Mucosa of descending colon (tissue), 3 donors: ENCODE results near the gene AWAT2. TPM values are rescaled to one million over a fixed set of nuclear protein-coding genes. Genes with fewer than 3 reads are reported as not detected.

Experiments
- ATAC-seq: fragments of 200-7000 bp; cut with Tn5 transposase; one replicate; pipeline ENCODE4 v1.9.1; 2020; ENCODE audit warnings: mild to moderate bottlenecking, moderate library complexity
- DNase-seq, 3 donors: peaks; one replicate each; pipeline ENCODE4 v3.0.0-alpha.2; 2020
- H3K36me3 ChIP-seq: fragments of 200-600 bp; one replicate; pipeline ENCODE4 v1.8.0; 2021; ENCODE audit warnings: low read depth, mild to moderate bottlenecking
- H3K4me1 ChIP-seq: fragments of 200-600 bp; one replicate; pipeline ENCODE4 v1.8.0; 2021; ENCODE audit warnings: low read depth, mild to moderate bottlenecking
- H3K4me3 ChIP-seq: fragments of 200-600 bp; one replicate; pipeline ENCODE4 v1.8.0; 2021; ENCODE audit warnings: mild to moderate bottlenecking
- H3K9me3 ChIP-seq: fragments of 200-600 bp; one replicate; pipeline ENCODE4 v1.8.0; 2021; ENCODE audit warnings: mild to moderate bottlenecking
- intact Hi-C, 2 donors: fragments of 100-400 bp; cut with DNase I in 1 of 2; cut with micrococcal nuclease in 1 of 2; formaldehyde crosslinking; loops; one replicate each; pipeline versions ENCODE4 v1.11.0 to v1.11.1; 2022; cut with DNase I, micrococcal nuclease
- total RNA-seq, 3 donors: library from RNA; stranded (reverse); fragmentation: NEBNext Ultra II Directional in 2 of 3; extraction: Animal tissue kit (Norgen Biotek cat#: 25700) in 2 of 3; gene quantifications; one replicate each; pipeline versions ENCODE4 v1.2.1 to v1.2.4, GENCODE V29; 2021 to 2023
- TF ChIP-seq, protein P1 (sequence below): fragments of 200-600 bp; IDR thresholded peaks from one replicate; pipeline ENCODE4 v1.8.0; 2022; ENCODE audit warnings: antibody characterized with exemption, mild to moderate bottlenecking
- donor health status: DM: no; HTN: no; CAD: no; lungs with moderate emphysema.
- donor health status: DM: no; HTN: no; CAD: no.
- donor health status: DM: no; HTN: yes; CAD: no.

AWAT2 gene
- total RNA-seq, 3 donors from 2014 or later: not detected

DNA sequence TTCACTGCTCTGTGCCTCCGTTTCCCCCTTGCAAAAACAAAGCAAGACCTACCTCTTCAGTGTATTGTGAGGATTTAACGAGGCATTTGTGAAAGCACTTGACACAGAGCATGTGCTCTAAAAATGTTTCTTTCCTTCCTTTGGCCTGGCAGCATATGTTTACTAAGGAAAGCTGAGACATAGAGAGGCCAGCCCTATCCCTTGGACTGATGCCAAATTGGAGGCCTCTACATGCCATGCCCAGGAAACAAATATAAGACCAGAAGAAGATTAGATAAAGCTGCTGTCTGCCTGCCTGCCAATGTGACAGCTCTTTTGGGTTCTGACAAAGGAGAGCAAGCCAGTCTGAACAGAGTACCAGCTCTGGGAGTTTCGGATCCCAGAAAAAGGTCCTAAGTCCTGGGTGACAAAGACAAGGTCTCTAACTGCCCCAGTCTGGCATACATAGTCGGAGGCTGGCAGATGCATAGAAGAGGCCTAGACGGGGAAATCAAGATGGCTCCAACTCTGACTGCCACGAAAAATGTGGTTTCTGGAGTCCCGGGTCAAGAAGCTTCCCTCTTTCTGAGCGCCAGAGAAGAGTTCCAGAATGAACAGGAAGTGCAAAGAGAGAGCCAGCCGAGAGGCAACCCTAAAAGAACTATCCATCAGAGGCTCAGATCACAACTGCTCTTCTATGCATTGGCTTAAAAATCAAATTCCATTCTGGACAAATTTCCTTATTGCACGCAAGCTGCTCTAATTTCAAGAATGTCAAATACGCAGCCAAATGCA lies 38.3 kb upstream of the AWAT2 start:
- H3K9me3 ChIP-seq: no peaks in the 10 kb centered on the region
- H3K4me1 ChIP-seq: no peaks in the 10 kb centered on the region
- TF ChIP-seq, protein P1, sequence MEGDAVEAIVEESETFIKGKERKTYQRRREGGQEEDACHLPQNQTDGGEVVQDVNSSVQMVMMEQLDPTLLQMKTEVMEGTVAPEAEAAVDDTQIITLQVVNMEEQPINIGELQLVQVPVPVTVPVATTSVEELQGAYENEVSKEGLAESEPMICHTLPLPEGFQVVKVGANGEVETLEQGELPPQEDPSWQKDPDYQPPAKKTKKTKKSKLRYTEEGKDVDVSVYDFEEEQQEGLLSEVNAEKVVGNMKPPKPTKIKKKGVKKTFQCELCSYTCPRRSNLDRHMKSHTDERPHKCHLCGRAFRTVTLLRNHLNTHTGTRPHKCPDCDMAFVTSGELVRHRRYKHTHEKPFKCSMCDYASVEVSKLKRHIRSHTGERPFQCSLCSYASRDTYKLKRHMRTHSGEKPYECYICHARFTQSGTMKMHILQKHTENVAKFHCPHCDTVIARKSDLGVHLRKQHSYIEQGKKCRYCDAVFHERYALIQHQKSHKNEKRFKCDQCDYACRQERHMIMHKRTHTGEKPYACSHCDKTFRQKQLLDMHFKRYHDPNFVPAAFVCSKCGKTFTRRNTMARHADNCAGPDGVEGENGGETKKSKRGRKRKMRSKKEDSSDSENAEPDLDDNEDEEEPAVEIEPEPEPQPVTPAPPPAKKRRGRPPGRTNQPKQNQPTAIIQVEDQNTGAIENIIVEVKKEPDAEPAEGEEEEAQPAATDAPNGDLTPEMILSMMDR: no peak
- no peak overlapping the region for H3K4me3 ChIP-seq
- ATAC-seq: peak; percentile 62
- peak in 1 of 3 donors; percentile 43 for DNase-seq
- intact Hi-C loops: no loop called here
- no peaks in the 10 kb centered on the region for H3K36me3 ChIP-seq

DNA sequence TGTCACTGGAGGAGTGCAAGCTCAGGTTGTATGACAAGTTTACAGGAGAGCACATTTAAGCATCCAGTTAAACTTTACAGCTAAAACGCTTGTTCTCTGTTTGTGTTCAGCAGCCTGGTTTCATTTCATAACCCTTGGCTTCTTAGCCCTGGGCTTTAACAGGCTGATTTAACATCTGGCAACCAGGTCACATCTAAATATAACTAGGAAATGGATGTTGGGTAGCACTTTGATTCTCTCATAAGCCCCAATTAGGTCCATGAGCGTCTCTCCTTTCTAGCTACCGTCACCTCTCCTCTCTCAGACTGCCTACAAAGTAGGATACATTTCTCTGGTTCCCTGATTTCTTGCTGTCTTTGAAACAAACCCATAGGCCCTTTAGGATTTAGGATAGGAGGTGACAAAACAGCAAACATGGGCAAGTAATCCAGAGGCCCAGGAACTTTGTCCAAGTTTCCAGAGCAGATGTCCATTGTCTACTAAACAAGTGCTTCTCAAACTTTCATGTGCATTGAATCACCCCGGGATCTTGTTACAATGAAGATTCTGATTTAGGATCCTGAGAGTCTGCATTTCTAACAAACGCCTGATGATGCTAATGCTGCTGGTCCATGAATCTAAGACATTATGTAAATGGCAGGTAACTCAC lies 35.0 kb upstream of the AWAT2 start:
- TF ChIP-seq, protein P1: no peak
- intact Hi-C loops: no loop called here

DNA sequence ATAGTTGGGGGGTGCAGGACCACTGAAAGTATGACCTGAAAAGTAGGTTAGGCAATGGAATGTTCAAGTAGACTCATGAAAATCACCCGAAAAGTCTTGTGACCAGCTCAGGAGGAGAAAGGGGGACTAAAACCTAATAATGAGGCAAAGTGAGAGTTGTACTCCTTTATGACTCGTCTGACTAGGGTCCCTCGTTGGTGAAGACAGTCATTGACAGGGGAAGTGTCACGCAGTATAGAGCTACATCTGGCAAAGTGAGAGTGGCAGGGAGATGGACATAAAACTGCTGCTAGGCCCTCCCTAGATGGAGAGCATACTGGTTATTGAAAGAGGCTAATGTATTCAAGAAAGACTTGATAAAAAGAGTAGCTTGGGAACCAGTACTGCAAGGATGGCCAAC lies 33.0 kb upstream of the AWAT2 start:
- DNase-seq (no peak), ATAC-seq (no peak)
- TF ChIP-seq, protein P1: no peak
- H3K4me1 ChIP-seq: no peaks in the 10 kb centered on the region
- intact Hi-C loops: no loop called here
- H3K9me3 ChIP-seq: no peaks in the 10 kb centered on the region
- H3K4me3 ChIP-seq: no peak overlapping the region
- H3K36me3 ChIP-seq: no peaks in the 10 kb centered on the region

More for the DNA sequence above, 35.0 kb upstream of the AWAT2 start:
- ATAC-seq: no peak
- DNase-seq: no peak
- H3K4me1 ChIP-seq: no peaks in the 10 kb centered on the region
- H3K36me3 ChIP-seq: no peaks in the 10 kb centered on the region
- no peak overlapping the region for H3K4me3 ChIP-seq
- no peaks in the 10 kb centered on the region for H3K9me3 ChIP-seq

DNA sequence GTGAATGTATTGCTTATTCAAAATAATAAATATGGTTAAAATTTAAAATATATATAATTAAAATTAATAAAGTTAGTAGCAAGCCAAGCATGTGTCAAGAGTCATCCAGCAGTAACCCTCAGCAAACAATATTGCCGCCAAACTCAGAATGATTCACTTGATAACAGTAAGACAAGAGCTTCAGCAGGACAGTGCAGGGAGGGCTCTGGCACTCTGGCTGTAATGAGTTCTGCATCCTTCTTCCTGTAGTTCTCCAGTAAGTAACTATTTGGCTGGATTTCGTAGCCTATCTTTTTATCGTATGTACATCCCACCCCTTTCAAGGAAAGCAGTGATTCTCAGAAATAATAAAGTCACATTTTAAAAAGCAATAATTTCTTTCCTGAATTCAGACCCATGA lies 30.1 kb upstream of the AWAT2 start:
- intact Hi-C loops: no loop called here
- TF ChIP-seq, protein P1: no peak
- Histone ChIP-seq H3K9me3 (no peaks in the 10 kb centered on the region), H3K4me1 (no peaks in the 10 kb centered on the region), H3K4me3 (no peak overlapping the region), H3K36me3 (no peaks in the 10 kb centered on the region)
- no peak for DNase-seq
- ATAC-seq: no peak

DNA sequence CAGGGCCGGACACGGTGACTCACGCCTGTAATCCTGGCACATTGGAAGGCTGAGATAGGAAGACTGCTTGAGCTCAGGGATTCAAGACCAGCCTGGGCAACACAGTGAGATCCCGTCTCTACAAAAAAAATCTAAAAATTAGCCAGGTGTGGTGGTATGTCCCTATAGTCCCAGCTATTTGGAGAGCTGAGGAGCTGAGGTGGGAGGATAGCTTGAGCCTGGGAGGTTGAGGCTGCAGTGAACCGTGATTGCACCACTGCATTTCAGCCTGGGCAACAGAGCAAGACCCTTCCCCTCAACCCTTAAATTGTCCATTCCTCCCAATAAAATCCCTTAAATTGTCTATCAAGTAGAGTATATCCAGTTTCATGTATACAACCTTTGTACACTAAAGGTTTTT lies 29.6 kb upstream of the AWAT2 start:
- H3K4me3 ChIP-seq: no peak overlapping the region
- no peak for ATAC-seq

More for the DNA sequence above, 29.6 kb upstream of the AWAT2 start:
- no peaks in the 10 kb centered on the region for H3K36me3 ChIP-seq
- no peak for DNase-seq
- intact Hi-C loops: no loop called here
- no peaks in the 10 kb centered on the region for H3K9me3 ChIP-seq
- TF ChIP-seq, protein P1: no peak
- no peaks in the 10 kb centered on the region for H3K4me1 ChIP-seq
